Fibroblast of gingiva (primary cell): ENCODE results near the gene DNLZ.

ENCODE experiments used
- DNase-seq: peaks from one replicate; pipeline ENCODE4 v3.0.0-alpha.2; 2011; ENCODE audit warnings: low read depth

DNLZ gene

DNA sequence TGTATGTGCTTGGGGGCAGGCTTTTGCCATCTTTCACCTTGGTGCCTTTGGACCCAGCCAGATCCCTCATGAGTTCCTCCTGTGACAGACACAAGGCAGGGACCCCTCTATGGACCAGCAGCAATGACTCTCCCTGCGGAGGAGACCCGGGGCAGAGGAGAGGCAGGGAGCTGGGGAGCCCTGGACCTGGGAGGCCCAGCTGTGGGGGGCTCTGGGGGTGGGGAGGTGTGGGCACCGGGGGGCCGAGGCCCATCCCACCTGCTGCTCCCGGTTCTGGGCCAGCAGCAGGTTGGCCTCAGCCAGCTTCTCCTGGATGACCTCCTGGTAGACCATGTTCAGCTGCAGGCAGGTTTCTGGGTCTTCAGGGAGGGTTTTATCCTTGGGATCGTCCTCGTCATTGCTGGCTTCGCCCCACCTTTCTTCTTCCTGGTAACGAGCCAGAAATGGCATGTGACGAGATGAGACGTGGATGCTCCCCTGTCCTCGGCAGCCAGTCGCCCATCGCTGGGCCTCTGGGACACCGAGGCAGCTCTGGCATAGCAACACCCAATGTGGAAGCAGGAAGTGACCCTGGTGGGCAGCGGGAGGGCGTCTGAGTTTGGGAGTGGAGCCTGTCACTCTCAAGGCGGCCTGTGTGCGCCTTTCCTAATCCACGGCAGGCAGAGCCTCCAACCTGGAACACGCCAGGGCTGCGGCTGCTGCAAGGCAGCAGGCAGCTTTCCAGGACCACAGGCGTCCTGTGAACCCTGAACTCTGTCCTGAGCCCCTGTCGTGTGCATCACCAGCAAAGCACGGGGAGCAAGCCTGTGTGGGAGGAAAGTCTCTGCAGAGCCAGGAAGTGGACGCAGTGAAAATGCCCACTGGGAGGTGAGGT lies 32.0 kb upstream of the DNLZ start:
- no peak for DNase-seq

DNA sequence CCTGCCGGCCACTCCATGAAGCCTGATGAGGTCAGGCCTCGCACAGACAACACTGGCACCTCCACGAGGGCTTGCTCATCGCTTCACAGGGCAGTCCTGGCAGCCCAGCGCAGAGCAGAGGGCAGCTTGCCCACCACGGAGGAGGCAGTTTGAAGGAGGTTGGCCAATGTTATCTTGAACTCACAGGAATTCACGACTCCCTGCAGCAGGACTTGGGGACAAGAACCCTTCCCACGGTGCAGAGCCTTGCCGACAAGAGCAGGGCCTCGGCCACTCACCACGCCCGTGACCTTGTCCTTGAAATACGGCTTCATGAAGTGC lies 31.4 kb upstream of the DNLZ start:
- DNase-seq: no peak

DNA sequence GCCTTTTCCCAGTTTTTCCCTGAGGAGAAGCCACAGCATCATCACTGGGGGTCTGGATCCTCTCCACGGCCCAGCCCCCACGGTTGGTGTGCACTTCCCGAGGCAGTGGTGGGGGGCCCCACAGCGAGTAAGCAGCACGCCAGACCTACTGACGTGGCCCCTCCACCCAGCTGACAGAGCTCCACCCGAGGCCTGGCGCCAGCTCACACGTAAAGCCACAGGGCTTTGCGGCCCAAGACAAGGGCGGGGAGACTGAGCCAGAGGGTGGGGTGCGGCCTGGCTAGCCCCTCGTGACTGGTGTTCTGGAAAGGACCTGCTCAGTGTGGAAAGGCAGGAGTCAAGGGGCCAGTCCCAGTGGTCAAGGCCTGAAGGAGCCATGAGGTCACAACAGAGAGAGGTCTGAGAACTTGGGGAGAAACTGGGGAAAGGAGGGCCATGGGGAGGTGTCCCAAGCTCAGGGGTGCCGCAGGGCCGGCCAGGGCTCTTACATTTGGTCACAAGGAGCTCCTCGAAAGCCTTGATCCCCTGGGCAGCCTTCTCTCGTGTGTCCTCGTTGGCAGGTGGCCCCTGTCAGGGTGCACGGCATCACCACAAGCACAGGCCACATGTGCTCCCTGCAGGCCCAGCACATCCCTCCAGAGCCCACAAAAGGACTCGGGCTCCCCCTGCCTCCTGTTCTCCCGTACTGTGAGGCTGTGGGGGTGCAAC lies 30.9 kb upstream of the DNLZ start:
- DNase-seq: no peak

DNA sequence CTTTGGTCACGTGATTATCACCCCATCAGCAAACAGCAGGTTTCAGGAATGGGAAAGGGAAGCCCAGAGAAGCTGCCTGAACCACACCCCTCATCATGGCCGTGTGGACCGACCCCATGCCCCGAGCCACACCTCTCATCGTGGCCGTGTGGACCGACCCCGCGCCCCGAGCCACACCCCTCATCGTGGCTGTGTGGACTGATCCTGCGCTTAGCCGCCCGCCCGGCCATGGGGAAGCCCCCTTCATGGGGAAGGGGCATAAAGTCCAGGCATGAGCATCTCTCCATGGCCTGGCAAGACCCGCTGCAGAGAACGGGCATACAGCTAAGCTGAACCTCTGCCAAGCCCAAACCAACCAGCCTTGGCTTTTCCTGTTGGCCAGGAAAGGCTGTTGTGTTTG lies 30.0 kb upstream of the DNLZ start:
- no peak for DNase-seq

DNA sequence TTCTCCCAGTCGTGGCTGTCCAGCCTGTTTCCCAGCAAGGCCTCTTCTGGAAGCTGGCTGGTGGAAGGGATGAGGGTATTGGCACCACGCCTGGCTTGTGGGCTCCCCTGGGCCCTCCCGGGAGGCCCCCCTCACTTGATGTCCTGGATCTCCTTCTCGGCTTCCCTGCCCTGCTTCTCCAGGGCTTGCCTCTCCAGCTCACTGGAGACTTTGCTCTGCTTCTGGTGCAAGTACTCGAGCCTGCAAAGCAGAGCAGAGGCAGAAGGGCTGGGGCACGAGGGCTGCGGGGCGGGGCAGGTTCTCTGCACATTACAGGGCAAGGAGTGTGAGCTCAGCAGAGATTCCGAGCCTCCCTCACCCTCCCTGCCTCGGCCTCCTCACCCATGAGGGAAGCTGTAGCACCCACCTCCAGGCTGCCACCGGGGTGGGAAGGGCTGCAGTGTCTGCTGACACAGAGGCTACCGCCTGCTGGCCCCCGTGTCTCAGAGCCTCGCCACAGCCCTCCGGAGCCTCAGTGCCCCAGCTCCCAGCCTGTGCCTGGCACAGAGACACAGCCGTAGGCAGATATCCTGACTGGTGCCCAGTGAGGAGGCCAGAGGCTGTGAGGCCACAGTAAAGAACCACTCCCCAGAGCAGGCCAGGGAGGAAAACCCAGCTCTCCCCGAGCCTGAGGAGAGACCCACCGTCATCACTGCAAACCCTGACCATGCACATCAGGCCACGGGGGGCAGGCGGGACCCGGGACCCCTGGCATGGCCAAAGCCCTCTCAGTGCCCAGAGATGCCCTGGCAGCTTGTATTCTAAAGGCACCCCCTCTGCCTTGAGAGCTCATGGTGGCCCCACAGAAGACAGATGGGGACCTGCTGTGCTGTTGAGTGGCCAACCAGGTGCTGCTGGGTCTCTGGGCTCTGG lies 29.2 kb upstream of the DNLZ start:
- no peak for DNase-seq

DNA sequence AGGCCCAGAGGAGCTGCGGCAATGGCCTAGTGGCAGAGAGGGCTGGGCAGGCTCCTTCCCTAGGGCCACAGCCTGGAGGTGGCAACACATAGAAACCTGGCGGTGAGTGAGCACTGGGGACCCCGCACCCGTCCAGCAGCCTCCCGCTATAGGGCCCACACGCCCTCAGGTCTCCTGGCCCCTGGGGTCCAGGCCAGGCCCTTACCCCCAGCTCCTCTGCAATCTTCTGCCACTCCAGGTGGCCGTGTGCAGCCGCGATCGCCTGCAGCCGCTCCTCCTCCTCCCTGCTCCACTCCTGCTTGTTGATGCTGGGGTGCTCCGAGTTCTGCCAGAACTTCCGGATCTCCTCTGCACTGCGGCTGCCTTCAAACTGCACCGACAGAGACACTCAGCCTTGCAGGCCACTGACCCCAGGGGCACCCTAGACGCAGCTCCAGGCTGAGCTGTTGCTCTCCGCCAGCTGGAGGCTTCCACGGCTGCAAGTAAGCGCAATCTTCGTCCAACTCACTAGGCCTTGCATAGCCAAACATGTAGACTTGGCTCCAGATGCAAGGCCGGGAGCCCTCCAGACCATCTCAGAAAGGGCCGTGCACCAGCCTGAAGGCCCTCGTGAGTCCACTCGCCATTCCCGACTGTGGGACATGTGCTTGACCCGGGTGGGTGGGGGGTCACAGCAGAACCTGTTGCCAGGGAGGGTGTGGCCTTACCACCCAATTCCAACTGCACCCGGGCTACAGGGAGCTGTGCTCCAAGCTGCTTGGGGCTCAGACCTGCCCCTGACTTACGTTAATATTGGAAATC lies 28.4 kb upstream of the DNLZ start:
- no peak for DNase-seq

DNA sequence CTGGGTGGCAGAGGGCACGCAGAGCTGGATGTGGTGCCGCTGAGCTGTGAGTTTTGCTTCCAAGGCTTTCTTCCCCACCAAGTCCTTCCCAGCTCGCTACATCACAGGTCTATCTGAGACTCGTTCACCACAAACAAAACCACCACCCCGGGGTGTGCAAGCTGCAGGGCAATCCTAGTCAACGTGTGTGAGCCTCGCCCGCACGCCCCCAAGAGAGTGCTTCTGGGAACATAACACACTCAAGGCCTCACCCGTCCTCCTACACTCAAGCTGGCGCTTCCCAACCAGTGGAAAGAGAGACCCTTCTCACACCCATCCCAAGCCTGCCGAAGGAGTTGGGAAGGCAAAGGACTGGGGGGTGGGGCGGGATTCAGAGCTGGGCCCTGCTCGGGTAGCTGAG lies 25.9 kb upstream of the DNLZ start:
- DNase-seq: no peak

DNA sequence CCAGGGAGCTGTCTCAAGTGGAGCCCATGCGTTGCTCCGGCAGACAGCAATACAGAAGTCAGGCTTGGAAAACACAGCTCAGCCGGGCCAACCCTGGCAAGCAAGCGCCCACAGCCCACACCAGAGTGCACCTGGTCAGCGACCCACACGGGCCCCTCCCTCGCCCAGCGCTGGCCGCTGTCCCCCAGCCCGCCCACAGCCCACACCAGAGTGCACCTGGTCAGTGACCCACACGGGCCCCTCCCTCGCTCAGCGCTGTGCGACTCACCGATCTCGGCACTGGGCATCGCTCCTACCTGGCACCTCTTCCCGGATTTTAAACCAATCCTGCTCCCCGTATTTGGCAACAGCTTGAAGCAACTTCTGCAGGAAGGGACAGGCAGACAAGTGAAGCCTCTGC lies 23.7 kb upstream of the DNLZ start:
- DNase-seq: no peak

DNA sequence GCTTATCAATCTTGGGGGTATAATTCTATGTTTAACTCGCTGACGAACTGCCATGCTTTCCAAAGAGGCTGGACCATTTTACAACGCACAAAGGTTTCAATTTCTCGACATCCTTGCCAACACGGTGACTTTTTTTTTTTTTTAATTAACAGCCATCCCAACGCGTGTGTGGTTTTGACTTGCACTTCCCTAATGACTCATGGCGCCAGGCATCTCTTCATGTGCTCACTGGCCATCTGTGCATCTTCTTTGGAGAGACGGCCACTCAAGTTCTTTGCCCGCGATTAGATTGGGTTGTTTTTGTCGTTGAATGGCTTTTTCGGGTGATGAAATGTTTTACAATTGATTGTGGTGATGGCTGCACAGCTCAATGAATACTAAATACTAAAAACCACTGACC lies 22.5 kb upstream of the DNLZ start:
- no peak for DNase-seq

DNA sequence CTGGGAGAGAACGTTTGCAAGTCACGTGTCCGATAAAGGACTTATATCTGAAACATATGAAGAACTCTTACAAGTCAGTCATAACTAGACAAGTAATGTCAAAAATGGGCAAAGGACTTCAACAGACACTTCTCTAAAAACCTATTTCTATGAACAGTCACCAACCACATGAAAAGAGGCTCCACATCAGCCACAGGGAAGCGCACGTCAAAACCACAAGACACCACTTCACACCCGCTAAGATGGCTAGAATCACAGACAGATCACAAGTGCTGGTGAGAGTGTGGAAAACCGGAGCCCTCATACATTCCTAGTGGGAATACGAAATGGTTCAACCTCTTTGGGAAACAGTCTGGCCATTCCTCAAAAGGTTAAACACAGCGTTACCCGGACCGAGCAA lies 21.5 kb upstream of the DNLZ start:
- DNase-seq: no peak

DNA sequence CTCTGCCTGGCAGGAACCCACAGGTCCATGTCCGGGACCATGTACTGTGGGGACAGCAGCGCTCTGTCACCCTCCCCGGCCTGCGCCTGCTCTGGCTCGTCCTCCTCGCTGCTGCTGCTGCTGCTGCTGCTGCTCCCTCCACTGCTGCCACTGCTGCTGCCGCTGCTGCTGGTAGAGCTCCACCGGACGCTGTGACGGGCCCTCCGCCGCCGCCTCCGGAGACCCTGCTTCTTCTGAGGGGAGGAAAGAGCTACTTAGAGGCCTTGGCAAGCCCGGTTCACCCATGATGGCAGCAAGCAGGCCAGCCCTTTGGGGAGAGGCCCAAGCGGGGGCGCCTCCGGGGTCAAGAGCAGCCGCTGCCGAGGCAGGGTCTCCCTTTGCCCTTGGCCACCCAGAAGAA lies 19.9 kb upstream of the DNLZ start:
- DNase-seq: no peak

DNA sequence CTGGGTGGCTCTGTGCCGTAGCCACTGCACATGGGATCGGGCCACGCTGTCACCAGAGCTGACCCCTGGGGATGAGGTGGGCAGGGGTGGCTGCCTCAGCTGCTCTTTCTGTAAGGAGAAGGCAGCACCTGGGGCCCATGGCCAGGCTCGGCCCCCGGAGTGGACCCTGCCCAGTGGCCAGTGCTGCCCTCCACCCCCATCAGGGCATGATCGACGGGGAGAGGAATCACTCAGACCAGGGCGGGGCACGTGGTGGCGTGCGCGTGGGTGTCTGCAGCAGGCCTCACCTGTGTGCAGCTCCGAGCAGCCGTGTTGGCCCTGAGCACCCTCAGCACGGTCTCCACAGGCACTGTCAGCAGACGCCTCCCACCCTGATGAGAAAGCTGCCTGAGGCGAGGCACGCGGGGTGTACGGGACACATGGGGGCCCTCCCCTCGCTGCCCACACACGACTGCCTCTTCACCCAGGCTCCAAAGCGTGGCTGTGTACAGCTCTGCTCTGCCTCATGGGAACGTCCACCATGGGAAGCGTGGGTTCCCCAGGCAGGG lies 18.5 kb upstream of the DNLZ start:
- no peak for DNase-seq

DNA sequence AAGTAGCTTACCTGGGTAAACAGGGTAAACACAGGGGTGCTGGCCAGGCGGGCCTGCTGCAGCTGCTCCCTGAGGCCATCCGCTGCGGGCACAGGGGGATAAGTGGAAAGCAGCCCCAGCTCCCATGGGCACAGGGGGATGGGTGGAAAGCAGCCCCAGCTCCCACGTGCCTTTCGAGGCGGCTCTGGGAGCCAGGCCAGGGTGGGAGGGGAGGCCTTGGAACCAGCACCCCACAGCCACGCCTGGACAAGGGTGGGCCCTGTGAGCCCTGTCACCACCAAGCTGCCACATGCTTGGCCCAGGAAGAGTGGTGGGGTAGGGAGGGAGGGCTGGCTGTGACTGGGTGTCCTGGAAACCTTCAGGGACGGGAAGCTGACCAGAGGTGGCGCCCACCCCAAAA lies 17.8 kb upstream of the DNLZ start:
- DNase-seq: no peak

DNA sequence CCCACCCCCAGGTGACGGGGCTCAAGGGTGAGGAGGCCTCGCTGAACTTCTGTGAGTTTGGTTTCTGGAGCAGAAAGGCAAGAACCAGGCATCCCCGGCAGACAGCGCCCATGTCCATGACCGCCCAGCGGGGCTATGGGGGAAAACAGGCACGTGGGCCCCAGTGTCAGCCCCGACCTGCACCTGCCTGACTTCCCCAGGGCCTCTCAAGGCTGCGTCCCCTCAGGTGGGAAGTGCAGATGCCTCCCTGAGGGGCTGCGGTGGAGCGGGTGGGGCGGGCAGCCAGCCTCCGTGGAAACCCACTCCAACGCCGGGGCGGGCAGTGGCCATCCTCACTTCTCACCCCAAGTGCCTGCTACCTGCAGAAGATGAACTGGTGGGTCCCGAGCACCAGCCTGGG lies 16.8 kb upstream of the DNLZ start:
- DNase-seq: no peak

DNA sequence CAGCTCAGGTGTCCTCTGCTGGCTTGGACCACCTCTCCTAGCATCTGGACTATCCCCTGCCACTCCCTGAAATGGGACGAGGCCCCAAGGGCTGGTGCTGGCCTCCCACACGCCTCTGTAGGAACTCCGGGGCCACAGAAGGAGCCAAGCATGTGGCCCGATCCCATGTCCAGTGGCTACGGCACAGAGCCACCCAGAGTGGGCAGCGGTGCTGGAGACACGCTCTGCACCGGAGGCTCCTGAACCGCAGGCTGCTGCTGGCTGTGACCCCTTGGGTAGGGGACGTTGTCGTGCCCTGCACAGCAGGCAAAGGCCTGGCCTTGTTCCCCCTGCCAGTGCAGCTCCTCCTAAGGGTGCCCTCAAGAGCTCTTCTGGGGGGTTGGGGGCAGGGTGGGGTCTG lies 16.3 kb upstream of the DNLZ start:
- no peak for DNase-seq

DNA sequence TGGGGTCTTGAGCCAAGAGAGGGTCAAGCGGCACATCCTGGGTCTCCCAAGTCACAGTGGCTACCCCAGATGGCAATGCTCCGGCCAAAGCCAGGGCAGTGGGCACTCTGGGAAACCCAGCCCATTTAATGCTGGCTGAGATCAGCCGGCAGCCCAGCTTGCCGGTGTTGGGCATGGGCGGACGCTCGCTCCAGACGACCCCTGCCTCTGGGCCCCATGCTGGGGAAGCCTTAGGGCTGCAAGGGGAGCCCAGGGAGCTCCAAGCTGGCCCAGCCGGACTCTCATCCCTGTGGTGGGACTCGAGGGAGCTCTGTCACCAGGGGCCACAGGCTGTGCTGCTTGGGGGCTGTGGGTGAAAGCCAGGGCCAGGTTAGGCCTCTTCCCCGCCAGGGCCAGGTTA lies 15.9 kb upstream of the DNLZ start:
- DNase-seq: no peak

DNA sequence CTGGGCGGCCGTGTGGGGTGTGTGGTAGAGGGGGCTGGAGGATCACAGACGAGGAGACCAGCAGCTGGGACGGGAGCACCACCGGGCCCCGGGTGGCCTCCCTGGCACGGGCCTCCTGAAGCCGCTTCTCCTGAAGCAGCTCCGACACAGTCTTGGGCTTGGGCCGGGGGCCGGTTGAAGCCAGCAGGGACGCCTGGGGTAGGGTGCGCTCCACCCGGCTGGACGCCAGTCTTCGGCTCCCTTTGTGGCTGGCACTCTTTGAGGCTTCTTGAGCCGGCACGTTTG lies 15.4 kb upstream of the DNLZ start:
- no peak for DNase-seq

DNA sequence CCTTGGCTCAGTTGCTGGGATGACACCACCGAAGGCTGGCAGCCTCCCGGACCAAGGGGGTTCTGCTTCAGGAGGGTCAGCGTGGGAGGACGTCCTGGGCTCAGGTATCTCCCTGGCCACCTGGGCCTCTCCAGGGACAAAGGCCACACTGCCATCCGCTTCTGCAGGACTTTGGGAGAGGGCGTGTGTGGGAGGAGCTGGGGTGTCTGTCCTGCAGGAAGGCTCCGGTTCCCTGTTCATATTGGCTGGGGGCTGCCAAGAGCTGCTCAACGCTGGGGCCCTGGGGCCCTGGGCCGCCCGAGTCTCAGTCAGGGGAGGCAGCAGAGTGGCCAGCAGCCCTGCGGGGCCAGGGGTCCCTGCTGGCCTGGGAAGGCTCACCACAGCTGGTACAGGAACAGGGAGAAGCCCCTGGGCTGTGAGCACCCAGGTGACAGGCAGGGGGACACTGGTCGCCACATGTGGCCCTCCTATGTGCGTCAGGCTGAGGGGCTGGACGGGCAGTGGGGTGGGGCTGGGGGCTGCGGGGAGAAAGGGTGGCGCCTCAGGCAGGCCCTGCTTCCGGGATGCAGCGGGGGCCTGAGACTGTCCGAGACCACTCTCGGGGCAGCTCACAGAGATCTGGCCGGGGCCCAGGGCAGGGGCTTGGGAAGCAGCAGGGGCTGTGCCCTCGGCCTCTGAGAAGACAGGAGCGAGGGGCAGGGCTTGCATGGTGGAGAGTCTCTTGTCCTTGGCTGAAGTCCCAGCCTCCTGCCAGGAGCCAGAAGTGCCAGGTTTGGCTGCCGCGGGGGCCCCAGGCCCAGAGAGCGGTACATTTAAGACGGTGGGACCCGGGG lies 14.8 kb upstream of the DNLZ start:
- no peak for DNase-seq

DNA sequence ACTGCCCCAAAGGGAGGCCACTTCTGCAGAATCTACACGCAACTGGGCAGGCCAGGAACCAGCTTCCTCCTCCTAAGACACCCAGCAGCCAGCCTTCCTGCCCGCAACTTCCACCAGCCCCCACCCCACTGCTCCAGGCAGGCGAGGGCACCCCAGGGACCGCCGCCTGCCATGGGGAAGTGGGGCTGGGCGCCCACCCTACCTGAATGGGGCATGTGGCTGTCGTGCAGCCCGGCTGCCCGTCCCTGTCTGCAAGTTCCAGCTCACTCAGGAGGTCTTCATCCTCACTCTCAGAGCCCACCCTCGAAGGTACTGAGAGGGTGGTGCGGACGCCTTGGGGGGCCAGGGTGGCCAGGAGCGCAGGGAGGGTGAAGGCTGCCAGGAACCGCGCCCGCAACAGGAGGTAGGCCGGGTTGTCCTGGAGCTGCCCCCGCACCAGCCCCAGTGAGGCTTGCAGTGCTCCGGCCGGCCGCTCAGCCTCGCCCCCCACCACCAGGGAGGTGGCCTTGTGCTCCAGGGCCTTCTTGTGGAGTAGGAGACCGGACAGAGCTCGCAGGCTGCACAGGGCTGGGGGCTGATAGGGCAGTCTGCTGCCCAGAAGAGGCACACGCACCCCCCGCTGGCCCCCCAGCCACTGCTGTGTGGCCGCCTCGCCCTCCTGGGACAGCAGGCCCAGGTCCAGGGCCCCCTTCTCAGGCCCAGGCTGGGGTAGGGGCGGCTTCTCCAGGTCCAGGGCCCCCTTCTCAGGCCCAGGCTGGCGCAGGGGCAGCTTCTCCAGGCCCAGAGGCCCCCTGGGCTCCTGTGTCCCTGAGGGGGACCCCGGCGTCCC lies 14.0 kb upstream of the DNLZ start:
- no peak for DNase-seq

DNA sequence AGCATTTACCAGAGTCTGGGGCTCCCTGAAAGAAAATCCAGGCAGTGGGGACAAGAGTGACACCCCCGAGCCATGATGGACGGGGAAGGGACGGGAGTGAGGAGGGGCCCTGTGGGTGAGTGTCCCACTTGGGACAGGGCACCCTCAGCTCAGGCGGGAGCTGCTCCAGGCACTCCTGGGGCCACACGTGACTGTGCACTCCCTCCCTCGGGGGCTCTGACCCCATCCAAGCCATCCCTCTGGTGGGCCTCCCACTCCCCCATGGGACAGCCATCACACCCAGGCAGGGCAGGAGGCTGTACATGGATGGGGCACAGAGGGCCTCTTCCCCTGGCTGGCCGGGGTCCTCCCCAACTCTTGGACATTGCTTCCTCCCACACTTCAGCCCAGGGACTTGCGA lies 12.9 kb upstream of the DNLZ start:
- no peak for DNase-seq
